CD14-positive monocyte (primary cell): ENCODE results near the gene SLC16A11. TPM values are rescaled to one million over a fixed set of nuclear protein-coding genes. Genes with fewer than 3 reads are reported as not detected.

Experiments used
- DNase-seq, 3 donors: peaks; one replicate each; pipeline ENCODE4 v3.0.0-alpha.2; 2011 to 2022
- H2AFZ ChIP-seq: 2 replicates; pipeline ENCODE4 v1.6.0; 2012; ENCODE audit warnings: mild to moderate bottlenecking, low read depth, low read length, inconsistent platforms; ENCODE audit not compliant: insufficient read depth, poor library complexity, severe bottlenecking
- H3K27ac ChIP-seq, 2 donors: 1 replicate in 1 of 2; 2 replicates in 1 of 2; pipeline ENCODE4 v1.5.1; 2012 to 2013; ENCODE audit warnings: low read length in 2 of 2, control low read depth in 1 of 2, inconsistent platforms in 1 of 2, low read depth in 1 of 2, mild to moderate bottlenecking in 1 of 2
- H3K27me3 ChIP-seq, 2 donors: one replicate each; pipeline versions ENCODE4 v1.6.0 to v1.6.1; 2011 to 2013; ENCODE audit warnings: low read length in 2 of 2; ENCODE audit not compliant: control insufficient read depth in 2 of 2, insufficient read depth in 2 of 2
- H3K36me3 ChIP-seq, 2 donors: replicated peaks in 1 of 2; 1 replicate in 1 of 2; 2 replicates in 1 of 2; pipeline versions ENCODE4 v1.5.1 to v1.6.1; 2012 to 2013; ENCODE audit warnings: low read length in 2 of 2, control low read depth in 1 of 2, inconsistent platforms in 1 of 2, mild to moderate bottlenecking in 1 of 2; ENCODE audit not compliant: insufficient read depth in 2 of 2, control insufficient read depth in 1 of 2
- H3K4me1 ChIP-seq, 2 donors: 1 replicate in 1 of 2; 2 replicates in 1 of 2; pipeline versions ENCODE4 v1.5.1 to v1.6.1; 2012 to 2013; ENCODE audit warnings: low read length in 2 of 2, control low read depth in 1 of 2, inconsistent platforms in 1 of 2, mild to moderate bottlenecking in 1 of 2, moderate library complexity in 1 of 2; ENCODE audit not compliant: insufficient read depth in 2 of 2, control insufficient read depth in 1 of 2
- H3K4me2 ChIP-seq: replicated peaks from 2 replicates; pipeline ENCODE3; 2012; ENCODE audit warnings: low read length, moderate library complexity, mild to moderate bottlenecking; ENCODE audit not compliant: poor library complexity, severe bottlenecking; ENCODE audit errors: extremely low read depth
- H3K4me3 ChIP-seq, 3 experiments: fragments of 200-600 bp in 1 of 3; sonication (generic) in 1 of 3; replicated peaks in 1 of 3; 1 replicate in 2 of 3; 2 replicates in 1 of 3; pipeline ENCODE4 v1.5.1; 2011 to 2013; ENCODE audit warnings: low read length in 3 of 3, mild to moderate bottlenecking in 3 of 3, control low read depth in 2 of 3, low read depth in 2 of 3, inconsistent platforms in 1 of 3, moderate library complexity in 1 of 3
- H3K79me2 ChIP-seq: 2 replicates; pipeline ENCODE4 v1.6.0; 2012; ENCODE audit warnings: mild to moderate bottlenecking, control low read depth, inconsistent platforms, low read length, moderate library complexity; ENCODE audit not compliant: insufficient read depth
- H3K9ac ChIP-seq: 2 replicates; pipeline ENCODE4 v1.6.0; 2017; ENCODE audit warnings: low read length, mild to moderate bottlenecking; ENCODE audit not compliant: insufficient read depth, poor library complexity, severe bottlenecking
- H3K9me3 ChIP-seq, 2 donors: replicated peaks in 1 of 2; 1 replicate in 1 of 2; 2 replicates in 1 of 2; pipeline versions ENCODE4 v1.5.1 to v1.6.1; 2012 to 2013; ENCODE audit warnings: low read length in 2 of 2, control low read depth in 1 of 2; ENCODE audit not compliant: control insufficient read depth in 1 of 2, insufficient read depth in 1 of 2
- H4K20me1 ChIP-seq: 2 replicates; pipeline ENCODE4 v1.6.0; 2012; ENCODE audit warnings: mild to moderate bottlenecking, low read length, control low read depth, moderate library complexity; ENCODE audit not compliant: insufficient read depth
- H3K27ac Mint-ChIP-seq, 7 donors: one replicate each; pipeline ENCODE4 v1.8.0; 2020; ENCODE audit warnings: mild to moderate bottlenecking in 7 of 7, mixed read lengths in 7 of 7, moderate library complexity in 6 of 7, inconsistent platforms in 2 of 7
- H3K27me3 Mint-ChIP-seq, 3 donors: one replicate each; pipeline ENCODE4 v1.8.0; 2021 to 2022; ENCODE audit warnings: low read depth in 3 of 3, mild to moderate bottlenecking in 3 of 3, mixed read lengths in 3 of 3, moderate library complexity in 3 of 3, inconsistent platforms in 1 of 3
- H3K36me3 Mint-ChIP-seq, 2 donors: one replicate each; pipeline ENCODE4 v1.8.0; 2020; ENCODE audit warnings: mixed read lengths in 2 of 2, inconsistent platforms in 1 of 2, mild to moderate bottlenecking in 1 of 2
- H3K4me1 Mint-ChIP-seq: one replicate; pipeline ENCODE4 v1.8.0; 2020; ENCODE audit warnings: mild to moderate bottlenecking, mixed read lengths
- H3K4me3 Mint-ChIP-seq, 2 donors: one replicate each; pipeline ENCODE4 v1.8.0; 2020; ENCODE audit warnings: mild to moderate bottlenecking in 2 of 2, mixed read lengths in 2 of 2, moderate library complexity in 1 of 2
- H3K9me3 Mint-ChIP-seq, 7 donors: one replicate each; pipeline ENCODE4 v1.8.0; 2020 to 2022; ENCODE audit warnings: mixed read lengths in 7 of 7, mild to moderate bottlenecking in 6 of 7, moderate library complexity in 6 of 7, inconsistent platforms in 2 of 7
- WGBS: methylation state at CpG from one replicate; pipeline ENCODE4 v1.1.5; 2013; ENCODE audit warnings: missing lambda C conversion rate; ENCODE audit not compliant: insufficient coverage; 5-methylcytosine and 5-hydroxymethylcytosine counted together
- intact Hi-C, 2 donors: fragments of 100-400 bp; cut with micrococcal nuclease; formaldehyde crosslinking; loops; one replicate each; pipeline versions ENCODE4 v1.15.0 to v1.15.1; 2023
- polyA plus RNA-seq, 3 donors: library from polyadenylated mRNA; depleted of rRNA in 1 of 3; unstranded in 2 of 3; stranded (reverse) in 1 of 3; fragments of 300-500 nt in 2 of 3; fragments of >200 nt in 1 of 3; fragmentation: Illumina TruSeq in 2 of 3; gene quantifications; 1 replicate in 2 of 3; 2 replicates in 1 of 3; pipeline ENCODE4 v1.2.3, GENCODE V29; 2012 to 2021
- TF ChIP-seq, protein P1 (sequence below): fragments of 200-600 bp; IDR thresholded peaks from one replicate; pipeline ENCODE4 v1.8.0; 2022; ENCODE audit warnings: antibody characterized with exemption, mild to moderate bottlenecking

Gene SLC16A11
- polyA plus RNA-seq, 3 donors = not detected

DNA sequence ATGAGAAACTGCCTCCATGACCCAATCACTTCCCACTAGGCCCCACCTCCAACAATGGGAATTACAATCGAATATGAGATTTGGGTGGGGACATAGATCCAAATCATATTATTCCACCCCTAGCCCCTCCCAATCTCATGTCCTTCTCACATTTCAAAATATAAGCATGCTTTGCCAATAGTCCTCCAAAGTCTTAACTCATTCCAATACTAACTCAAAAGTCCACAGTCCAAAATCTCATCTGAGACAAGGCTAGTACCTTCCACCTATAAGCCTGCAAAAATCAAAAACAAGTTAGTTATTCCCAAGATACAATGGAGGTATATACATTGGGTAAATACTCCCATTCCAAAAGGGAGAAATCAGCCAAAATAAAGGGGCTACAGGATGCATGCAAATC, 23.3 kb upstream of the SLC16A11 start:
- Mint-ChIP-seq H3K9me3 (peaks cover 11 to 23% (median 17%) of the 10 kb centered on the region in 7 donors), H3K4me1 (peaks cover 20% of the 10 kb centered on the region), H3K27ac (no peak overlapping the region), H3K36me3 (peaks cover 12 to 18% of the 10 kb centered on the region in 2 donors), H3K27me3 (peaks cover 6 to 17% (median 12%) of the 10 kb centered on the region in 3 donors), H3K4me3 (no peak overlapping the region)
- no peak overlapping the region for H3K4me3 ChIP-seq
- peaks cover 14 to 16% of the 10 kb centered on the region in 2 donors for H3K9me3 ChIP-seq
- no peak overlapping the region for H3K4me2 ChIP-seq
- no peaks in the 10 kb centered on the region for H3K36me3 ChIP-seq
- peaks cover 7 to 20% of the 10 kb centered on the region in 2 donors for H3K4me1 ChIP-seq
- no peak for DNase-seq
- H3K27ac ChIP-seq = no peak overlapping the region
- WGBS = no CpG with 5 or more reads among the region's 1 CpG
- no peak overlapping the region for H3K9ac ChIP-seq
- H3K79me2 ChIP-seq = no peaks in the 10 kb centered on the region
- no peak overlapping the region for H2AFZ ChIP-seq
- no peaks in the 10 kb centered on the region for H3K27me3 ChIP-seq
- no peaks in the 10 kb centered on the region for H4K20me1 ChIP-seq
- intact Hi-C loops = loop anchor here in 1 of 2 donors (5.0 kb wide), 1 partner anchor 700 kb away; no protein-coding TSS in a partner anchor
- TF ChIP-seq, protein P1, sequence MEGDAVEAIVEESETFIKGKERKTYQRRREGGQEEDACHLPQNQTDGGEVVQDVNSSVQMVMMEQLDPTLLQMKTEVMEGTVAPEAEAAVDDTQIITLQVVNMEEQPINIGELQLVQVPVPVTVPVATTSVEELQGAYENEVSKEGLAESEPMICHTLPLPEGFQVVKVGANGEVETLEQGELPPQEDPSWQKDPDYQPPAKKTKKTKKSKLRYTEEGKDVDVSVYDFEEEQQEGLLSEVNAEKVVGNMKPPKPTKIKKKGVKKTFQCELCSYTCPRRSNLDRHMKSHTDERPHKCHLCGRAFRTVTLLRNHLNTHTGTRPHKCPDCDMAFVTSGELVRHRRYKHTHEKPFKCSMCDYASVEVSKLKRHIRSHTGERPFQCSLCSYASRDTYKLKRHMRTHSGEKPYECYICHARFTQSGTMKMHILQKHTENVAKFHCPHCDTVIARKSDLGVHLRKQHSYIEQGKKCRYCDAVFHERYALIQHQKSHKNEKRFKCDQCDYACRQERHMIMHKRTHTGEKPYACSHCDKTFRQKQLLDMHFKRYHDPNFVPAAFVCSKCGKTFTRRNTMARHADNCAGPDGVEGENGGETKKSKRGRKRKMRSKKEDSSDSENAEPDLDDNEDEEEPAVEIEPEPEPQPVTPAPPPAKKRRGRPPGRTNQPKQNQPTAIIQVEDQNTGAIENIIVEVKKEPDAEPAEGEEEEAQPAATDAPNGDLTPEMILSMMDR = no peak

DNA sequence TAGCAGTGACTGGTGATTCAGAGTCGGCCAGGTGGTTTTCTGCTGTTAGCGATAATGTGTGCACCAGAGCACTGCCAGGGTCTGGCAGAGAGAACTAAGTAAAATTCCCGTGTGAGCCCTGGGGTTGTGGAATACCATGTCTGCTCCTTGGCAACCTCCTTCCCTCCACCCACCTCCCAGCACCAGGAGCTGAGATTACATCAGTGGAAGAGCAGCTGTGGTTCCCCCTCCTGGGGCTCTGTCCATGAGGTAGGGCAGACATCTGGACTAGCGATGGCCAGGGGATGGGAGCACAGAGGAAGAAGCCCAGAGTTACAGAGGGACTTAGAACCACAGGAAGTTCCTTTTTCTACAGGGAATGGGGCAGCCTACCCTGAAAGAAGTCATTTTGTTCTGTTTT, 20.4 kb upstream of the SLC16A11 start:
- Mint-ChIP-seq H3K27me3 (peaks cover 8 to 10% (median 9%) of the 10 kb centered on the region in 3 donors), H3K36me3 (peaks cover 11 to 14% of the 10 kb centered on the region in 2 donors), H3K4me1 (peaks cover 25% of the 10 kb centered on the region), H3K4me3 (peak overlapping the region in 1 of 2 donors; percentile 24), H3K27ac (peak overlapping the region in 1 of 7 donors; percentile 30), H3K9me3 (peaks cover 11 to 21% (median 17%) of the 10 kb centered on the region in 7 donors)
- intact Hi-C loops = loop anchor here in 1 of 2 donors (5.0 kb wide), 1 partner anchor 33 kb away; no protein-coding TSS in a partner anchor
- Histone ChIP-seq H3K9me3 (peaks cover 14% of the 10 kb centered on the region in 2 donors), H3K36me3 (no peaks in the 10 kb centered on the region), H3K27me3 (no peaks in the 10 kb centered on the region), H2AFZ (no peak overlapping the region), H3K27ac (no peak overlapping the region), H3K4me2 (no peak overlapping the region), H3K9ac (no peak overlapping the region), H3K4me1 (peaks cover 7 to 23% of the 10 kb centered on the region in 2 donors), H4K20me1 (no peaks in the 10 kb centered on the region), H3K4me3 (no peak overlapping the region), H3K79me2 (no peaks in the 10 kb centered on the region)
- no peak for DNase-seq
- 82% methylated on average over 2 of the region's 4 CpGs for WGBS
- TF ChIP-seq, protein P1 = no peak
